PC-3 (cell line): ENCODE measurements around the gene CDH22. TPM values are rescaled to one million over a fixed set of nuclear protein-coding genes. Genes with fewer than 3 reads are reported as not detected.
A peak's percentile ranks its signal among the peaks of the same experiment; 100 is the strongest.

Experiments used
- ATAC-seq: fragments of 200-7000 bp; cut with Tn5 transposase; 2 replicates; pipeline ENCODE4 v1.9.1; 2020; ENCODE audit warnings: mild to moderate bottlenecking, moderate library complexity
- BruUV-seq: library from RNA; stranded (reverse); fragments of 400-500 nt; replicated peaks from 2 replicates; lab custom pipeline; 2021; lab: Mats Ljungman, UMichigan
- CTCF ChIA-PET: fragments of 300-600 bp; sonication (Branson Sonifier 250); formaldehyde crosslinking; loops from one replicate; lab custom pipeline; 2022; ENCODE audit warnings: antibody characterized with exemption; lab: Charles Lee
- POLR2A ChIA-PET: fragments of 300-600 bp; sonication (Branson Sonifier 250); formaldehyde crosslinking; loops from one replicate; lab custom pipeline; 2022; ENCODE audit warnings: antibody characterized with exemption; ENCODE audit not compliant: unreplicated experiment; lab: Charles Lee
- DNase-seq: peaks from one replicate; pipeline ENCODE4 v3.0.0-alpha.2; 2015
- H2AFZ ChIP-seq: fragments of 300-600 bp; sonication (generic); 2 replicates; pipeline ENCODE4 v1.6.0; 2016; ENCODE audit warnings: antibody characterized with exemption, low read length
- H3F3A ChIP-seq: fragments of 300-600 bp; sonication (generic); one replicate; pipeline ENCODE4 v1.6.0; 2017; ENCODE audit warnings: antibody characterized with exemption, low read length, control low read depth, mild to moderate bottlenecking; ENCODE audit not compliant: unreplicated experiment
- H3K27ac ChIP-seq: fragments of 300-600 bp; sonication (generic); 2 replicates; pipeline ENCODE4 v1.5.1; 2016; ENCODE audit warnings: mild to moderate bottlenecking, low read length
- H3K27me3 ChIP-seq: fragments of 300-600 bp; sonication (generic); 2 replicates; pipeline ENCODE4 v1.6.1; 2016; ENCODE audit warnings: low read length, mixed read lengths
- H3K36me3 ChIP-seq: fragments of 300-600 bp; sonication (generic); 2 replicates; pipeline ENCODE4 v1.6.1; 2016; ENCODE audit warnings: low read depth, mixed run types, low read length, mixed read lengths
- H3K4me1 ChIP-seq: fragments of 300-600 bp; sonication (generic); 2 replicates; pipeline ENCODE4 v1.5.1; 2016; ENCODE audit warnings: low read length; ENCODE audit not compliant: insufficient read depth
- H3K4me2 ChIP-seq: fragments of 300-600 bp; sonication (generic); 2 replicates; pipeline ENCODE4 v1.6.0; 2016; ENCODE audit warnings: low read length
- H3K4me3 ChIP-seq: fragments of 300-600 bp; sonication (generic); 2 replicates; pipeline ENCODE4 v1.5.1; 2016; ENCODE audit warnings: mild to moderate bottlenecking, low read length, mixed read lengths
- H3K79me2 ChIP-seq: fragments of 300-600 bp; sonication (generic); 2 replicates; pipeline ENCODE4 v1.6.1; 2017; ENCODE audit warnings: low read length, mixed read lengths
- H3K9ac ChIP-seq: fragments of 300-600 bp; sonication (generic); 2 replicates; pipeline ENCODE4 v1.6.0; 2016; ENCODE audit warnings: mild to moderate bottlenecking, low read length
- H3K9me2 ChIP-seq: fragments of 300-600 bp; sonication (generic); replicated peaks from 2 replicates; pipeline ENCODE4 v1.6.1; 2016; ENCODE audit warnings: mixed run types, low read length, mixed read lengths
- H3K9me3 ChIP-seq: fragments of 300-600 bp; sonication (generic); 2 replicates; pipeline ENCODE4 v1.6.1; 2016; ENCODE audit warnings: low read length, mixed read lengths
- H4K20me1 ChIP-seq: fragments of 300-600 bp; sonication (generic); 2 replicates; pipeline ENCODE4 v1.6.1; 2016; ENCODE audit warnings: low read length, mixed read lengths
- CTCF ChIP-seq: fragments of 300-600 bp; sonication (generic); conservative IDR thresholded peaks from 2 replicates; pipeline ENCODE4 v1.5.1; 2017; ENCODE audit warnings: antibody characterized with exemption, low read depth, mild to moderate bottlenecking, low read length
- EZH2 ChIP-seq: fragments of 300-600 bp; sonication (generic); IDR thresholded peaks from one replicate; pipeline ENCODE4 v1.6.1; 2017; ENCODE audit warnings: antibody characterized with exemption, mild to moderate bottlenecking, low read length; ENCODE audit not compliant: unreplicated experiment
- EZH2phosphoT487 ChIP-seq: fragments of 300-600 bp; sonication (generic); IDR thresholded peaks from 2 replicates; pipeline ENCODE4 v1.6.1; 2018; ENCODE audit warnings: mild to moderate bottlenecking, antibody characterized with exemption, low read length, borderline replicate concordance
- intact Hi-C: fragments of 100-400 bp; cut with micrococcal nuclease; formaldehyde crosslinking; loops from 2 replicates; pipeline ENCODE4 v1.9.0; 2023
- total RNA-seq: library from RNA; depleted of rRNA; stranded (reverse); fragments of >200 nt; gene quantifications from 2 replicates; pipeline ENCODE4 v1.2.3, GENCODE V29; 2014

The CDH22 gene
- total RNA-seq, 1 experiment from 2014 or later = not detected

- no peaks in the 10 kb centered on the region for H3K9me3 ChIP-seq
- no peaks in the 10 kb centered on the region for H3K27me3 ChIP-seq
- CTCF ChIA-PET = interaction anchor here (0.7 kb wide), 1 partner anchor 42 kb away, joined by 5 read pairs; no protein-coding TSS in a partner anchor
- DNase-seq = peak; percentile 47
- H3K9me2 ChIP-seq = no peaks in the 10 kb centered on the region
- H4K20me1 ChIP-seq = no peaks in the 10 kb centered on the region
- H3K4me1 ChIP-seq = peaks cover 14% of the 10 kb centered on the region; the same call in 1 of the 2 replicates
- H3K36me3 ChIP-seq = no peaks in the 10 kb centered on the region
- no peaks in the 10 kb centered on the region for H3K79me2 ChIP-seq
- intact Hi-C loops = loop anchor here (5.0 kb wide), 1 partner anchor 217 kb away; no protein-coding TSS in a partner anchor
- H3K4me3 ChIP-seq = no peak overlapping the region
- TF ChIP-seq CTCF (peak; percentile 86), EZH2phosphoT487 (no peak)
- POLR2A ChIA-PET = no interaction called here
- H3K27ac ChIP-seq = no peak overlapping the region
- BruUV-seq = no TSS peak
- no peak overlapping the region for H3K9ac ChIP-seq
- ATAC-seq = peak; percentile 34
- H3F3A ChIP-seq = no peaks in the 10 kb centered on the region
- H3K4me2 ChIP-seq = no peak overlapping the region
- no peak overlapping the region for H2AFZ ChIP-seq
Observed at GRCh38 chr20:46349035-46349741, 40.9 kb upstream of the CDH22 start.

DNA sequence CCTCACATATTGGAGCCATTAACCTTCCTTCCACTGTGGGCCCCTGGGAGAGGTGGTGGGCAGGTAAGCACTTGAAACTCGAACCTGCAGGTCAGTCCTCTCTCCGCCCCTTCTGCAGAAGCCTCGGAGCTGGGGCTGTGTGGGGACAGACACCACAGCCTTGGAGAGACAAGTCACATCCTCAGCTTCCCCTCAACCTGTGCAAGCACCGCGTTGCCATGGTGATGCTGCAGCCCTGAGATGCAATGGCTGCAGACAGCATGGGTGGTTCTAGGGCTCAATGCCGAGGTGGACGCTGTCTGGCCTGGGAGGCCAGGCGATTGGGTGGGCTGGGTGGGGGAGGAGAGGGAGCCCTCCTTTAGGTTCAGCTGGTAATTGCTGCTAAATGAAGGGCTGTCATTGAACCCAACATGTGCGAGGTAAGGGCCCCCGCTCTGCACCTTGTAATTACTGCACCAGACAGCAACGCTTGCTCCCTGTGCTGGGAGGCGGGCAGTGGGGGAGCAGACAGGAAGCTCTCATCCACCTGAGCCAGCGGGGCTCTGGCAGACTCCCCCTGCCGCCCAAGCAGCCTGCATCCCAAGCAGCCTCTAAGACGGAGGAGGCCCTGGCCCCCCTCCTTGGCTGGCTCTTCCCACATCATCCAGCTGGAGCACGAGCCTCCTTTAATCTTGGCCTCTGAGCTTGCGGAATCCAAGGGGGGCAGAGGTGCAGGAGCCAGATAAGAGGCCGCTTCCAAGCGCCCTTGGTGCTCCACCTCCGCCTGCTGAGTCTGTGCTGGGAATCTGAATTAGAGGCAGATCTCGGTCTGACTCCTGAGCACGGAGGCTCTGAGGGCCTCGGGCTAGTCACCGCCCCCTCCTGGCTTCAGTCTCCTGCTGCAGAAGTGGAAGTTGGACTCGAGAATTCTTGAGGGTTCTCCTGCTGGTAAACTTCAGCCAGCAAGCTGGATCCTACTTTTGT lies 39.8 kb upstream of the CDH22 start:
- Histone ChIP-seq H3K9me2 (no peaks in the 10 kb centered on the region), H3K4me1 (peaks cover 14% of the 10 kb centered on the region; the same call in 1 of the 2 replicates), H3F3A (no peaks in the 10 kb centered on the region), H3K79me2 (no peaks in the 10 kb centered on the region), H4K20me1 (no peaks in the 10 kb centered on the region), H3K4me2 (no peak overlapping the region), H3K9me3 (no peaks in the 10 kb centered on the region), H2AFZ (no peak overlapping the region), H3K36me3 (no peaks in the 10 kb centered on the region), H3K27ac (no peak overlapping the region), H3K4me3 (no peak overlapping the region), H3K9ac (no peak overlapping the region), H3K27me3 (no peaks in the 10 kb centered on the region)
- ChIA-PET CTCF (interaction anchor here (0.7 kb wide), 1 partner anchor 41 kb away, joined by 5 read pairs; no protein-coding TSS in a partner anchor), POLR2A (no interaction called here)
- ATAC-seq = no peak
- BruUV-seq = no TSS peak
- intact Hi-C loops = loop anchor here (5.0 kb wide), 1 partner anchor 216 kb away; no protein-coding TSS in a partner anchor
- no peak for TF ChIP-seq EZH2phosphoT487
- no peak for TF ChIP-seq EZH2
- TF ChIP-seq CTCF = no peak
- DNase-seq = no peak
